CD4-positive, alpha-beta T cell (primary cell): ENCODE data around the gene MDP1. TPM values are rescaled to one million over a fixed set of nuclear protein-coding genes. Genes with fewer than 3 reads are reported as not detected.
A peak's percentile ranks its signal among the peaks of the same experiment; 100 is the strongest.

Experiments used
- ATAC-seq: fragments of 200-7000 bp; cut with Tn5 transposase; one replicate; pipeline ENCODE4 v1.10.0; 2022; ENCODE audit warnings: mild to moderate bottlenecking; ENCODE audit not compliant: poor library complexity
- CTCF ChIA-PET: fragments of 350-600 bp; sonication (Branson Sonifier 250); formaldehyde crosslinking; loops from one replicate; lab custom pipeline; 2021; ENCODE audit warnings: antibody characterized with exemption, inconsistent platforms; lab: Charles Lee
- POLR2A ChIA-PET: fragments of 350-600 bp; sonication (Branson Sonifier 250); formaldehyde crosslinking; loops from one replicate; lab custom pipeline; 2021; ENCODE audit warnings: antibody characterized with exemption, inconsistent platforms; lab: Charles Lee
- DNase-seq, 14 experiments: peaks; one replicate each; pipeline ENCODE4 v3.0.0-alpha.2; 2013 to 2020; ENCODE audit warnings: mixed read lengths in 2 of 14
- H3K27ac ChIP-seq, 2 donors: one replicate each; pipeline versions ENCODE4 v1.5.1 to v1.7.0; 2013; ENCODE audit warnings: low read length in 2 of 2, low read depth in 1 of 2, mild to moderate bottlenecking in 1 of 2
- H3K27me3 ChIP-seq, 2 experiments: 1 replicate in 1 of 2; 2 replicates in 1 of 2; pipeline versions ENCODE4 v1.6.1 to v1.7.0; 2013; ENCODE audit warnings: low read length in 2 of 2, control low read depth in 1 of 2, mild to moderate bottlenecking in 1 of 2, moderate library complexity in 1 of 2; ENCODE audit not compliant: insufficient read depth in 2 of 2, control insufficient read depth in 1 of 2
- H3K36me3 ChIP-seq: one replicate; pipeline ENCODE4 v1.6.1; 2013; ENCODE audit warnings: low read length, control low read depth; ENCODE audit not compliant: insufficient read depth
- H3K4me1 ChIP-seq: one replicate; pipeline ENCODE4 v1.6.1; 2013; ENCODE audit warnings: low read length, control low read depth; ENCODE audit not compliant: insufficient read depth
- H3K4me3 ChIP-seq: one replicate; pipeline ENCODE4 v1.5.1; 2013; ENCODE audit warnings: mild to moderate bottlenecking, low read length, moderate library complexity
- H3K9me3 ChIP-seq, 2 experiments: 1 replicate in 1 of 2; 2 replicates in 1 of 2; pipeline versions ENCODE4 v1.6.1 to v1.7.0; 2013; ENCODE audit warnings: low read length in 2 of 2, mild to moderate bottlenecking in 2 of 2, control low read depth in 1 of 2, moderate library complexity in 1 of 2; ENCODE audit not compliant: control insufficient read depth in 1 of 2, insufficient read depth in 1 of 2
- H3K27ac Mint-ChIP-seq: one replicate; pipeline ENCODE4 v1.8.0; 2020; ENCODE audit warnings: mixed read lengths
- H3K27me3 Mint-ChIP-seq: one replicate; pipeline ENCODE4 v1.8.0; 2021; ENCODE audit warnings: mixed read lengths
- H3K36me3 Mint-ChIP-seq: one replicate; pipeline ENCODE4 v1.8.0; 2021; ENCODE audit warnings: low read depth, mixed read lengths
- H3K4me1 Mint-ChIP-seq: one replicate; pipeline ENCODE4 v1.8.0; 2021; ENCODE audit warnings: low read depth, mixed read lengths
- H3K4me3 Mint-ChIP-seq: one replicate; pipeline ENCODE4 v1.8.0; 2020; ENCODE audit warnings: mild to moderate bottlenecking, mixed read lengths
- H3K9me3 Mint-ChIP-seq: one replicate; pipeline ENCODE4 v1.8.0; 2020; ENCODE audit warnings: mixed read lengths
- CTCF ChIP-seq: fragments of 200-600 bp; IDR thresholded peaks from one replicate; pipeline ENCODE4 v1.8.0; 2022; ENCODE audit warnings: antibody characterized with exemption, mild to moderate bottlenecking
- intact Hi-C, 2 experiments: fragments of 100-400 bp; cut with DNase I in 1 of 2; cut with micrococcal nuclease in 1 of 2; formaldehyde crosslinking; loops; one replicate each; pipeline versions ENCODE4 v1.15.1 to v1.9.0; 2023 to 2025; cut with DNase I, micrococcal nuclease
- total RNA-seq, 174 experiments: library from RNA in 2 of 174; stranded (reverse) in 2 of 174; gene quantifications; one replicate each; pipeline ENCODE4 v1.2.3 and lab custom pipeline; 2021 to 2026

MDP1 gene
- total RNA-seq, 2 experiments from 2014 or later: 3.2 to 3.7 TPM

- H3K27ac Mint-ChIP-seq: peak overlapping the region; percentile 67
- no peaks in the 10 kb centered on the region for H3K27me3 Mint-ChIP-seq
These were observed 28.9 kb downstream of the MDP1 start for GRCh38 chr14:24186831-24187538.

GRCh38 chr14:24185741-24186140 is 30.1 kb downstream of the MDP1 start:
- H3K4me1 Mint-ChIP-seq: peaks cover 32% of the 10 kb centered on the region
- peaks cover 66% of the 10 kb centered on the region for H3K36me3 Mint-ChIP-seq
- H3K4me3 Mint-ChIP-seq: peak overlapping the region; percentile 15
- CTCF ChIA-PET: interaction anchor here (0.6 kb wide), 1 partner anchor 9 kb away, joined by 3 read pairs; the partner anchor contains the start of gene TM9SF1
- no peaks in the 10 kb centered on the region for H3K9me3 Mint-ChIP-seq
- intact Hi-C loops: loop anchor here in 1 of 2 experiments (2.0 to 5.0 kb wide), 2 partner anchors 21 to 38 kb away; partner anchors contain the start of genes PSME2 and RNF31
- H3K9me3 ChIP-seq: no peaks in the 10 kb centered on the region
- peaks cover 35% of the 10 kb centered on the region for H3K4me1 ChIP-seq
- no peak overlapping the region for H3K27ac ChIP-seq
- ATAC-seq (no peak), DNase-seq (no peak)
- no peak overlapping the region for H3K27ac Mint-ChIP-seq
- no peak overlapping the region for H3K4me3 ChIP-seq
- H3K27me3 Mint-ChIP-seq: no peaks in the 10 kb centered on the region
- peaks cover 62% of the 10 kb centered on the region for H3K36me3 ChIP-seq
- POLR2A ChIA-PET: interaction anchor here (0.8 to 7.4 kb wide), 5 partner anchors 10 to 72 kb away, joined by 3 to 85 read pairs (median 5); partner anchors contain the start of genes CHMP4A, IRF9 and TM9SF1
- H3K27me3 ChIP-seq: no peaks in the 10 kb centered on the region
- TF ChIP-seq CTCF: no peak

More at GRCh38 chr14:24186831-24187538, 28.9 kb downstream of the MDP1 start:
- H3K36me3 Mint-ChIP-seq: peaks cover 65% of the 10 kb centered on the region
- ChIA-PET POLR2A (interaction anchor here (0.6 to 7.4 kb wide), 9 partner anchors 8 to 84 kb away, joined by 3 to 85 read pairs (median 10); partner anchors contain the start of genes CHMP4A, DCAF11, IRF9 and NRL), CTCF (interaction anchor here (0.7 to 2.5 kb wide), 2 partner anchors 8 to 26 kb away, joined by 3 to 24 read pairs; partner anchors contain the start of genes IRF9 and TM9SF1)
- Histone ChIP-seq H3K36me3 (peaks cover 58% of the 10 kb centered on the region), H3K27me3 (no peaks in the 10 kb centered on the region), H3K9me3 (no peaks in the 10 kb centered on the region), H3K4me1 (peaks cover 32% of the 10 kb centered on the region), H3K27ac (peak overlapping the region in 1 of 2 donors; percentile 88), H3K4me3 (no peak overlapping the region)
- intact Hi-C loops: loop anchor here in 1 of 2 experiments (2.0 to 5.0 kb wide), 2 partner anchors 22 to 40 kb away; partner anchors contain the start of genes PSME2 and RNF31
- ATAC-seq (no peak), DNase-seq (no peak)
- TF ChIP-seq CTCF: no peak
- H3K4me1 Mint-ChIP-seq: peaks cover 34% of the 10 kb centered on the region
- peak overlapping the region; percentile 61 for H3K4me3 Mint-ChIP-seq
- H3K9me3 Mint-ChIP-seq: no peaks in the 10 kb centered on the region

DNA sequence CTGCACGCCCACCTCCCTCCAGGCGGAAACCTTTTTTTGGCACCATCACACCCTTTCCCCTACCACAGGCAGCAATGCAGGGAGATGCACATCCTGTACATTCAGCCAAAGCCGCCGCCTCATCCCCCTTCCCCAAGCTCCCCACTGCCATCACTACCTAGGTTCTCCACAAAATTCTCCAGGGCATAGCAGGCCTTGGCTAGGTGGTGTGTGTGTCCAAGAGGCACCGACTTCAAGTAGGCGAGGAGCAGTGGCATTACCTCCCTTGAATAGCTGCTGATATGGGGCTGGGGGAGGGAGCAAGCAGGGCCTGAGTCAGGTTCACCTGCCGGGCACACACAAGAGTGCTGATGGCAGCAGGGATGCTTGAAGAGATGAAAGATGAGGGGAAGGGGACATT is 30.8 kb downstream of the MDP1 start:
- POLR2A ChIA-PET: interaction anchor here (1.1 to 7.4 kb wide), 3 partner anchors 10 to 24 kb away, joined by 3 to 85 read pairs (median 11); partner anchors contain the start of genes IRF9 and TM9SF1
- H3K27me3 ChIP-seq: no peaks in the 10 kb centered on the region

More for the DNA sequence above, 30.8 kb downstream of the MDP1 start:
- ATAC-seq (no peak), DNase-seq (no peak)
- Histone ChIP-seq H3K27ac (no peak overlapping the region), H3K36me3 (peaks cover 69% of the 10 kb centered on the region), H3K4me1 (peaks cover 35% of the 10 kb centered on the region), H3K4me3 (no peak overlapping the region), H3K9me3 (no peaks in the 10 kb centered on the region)
- H3K27me3 Mint-ChIP-seq: no peaks in the 10 kb centered on the region
- H3K4me1 Mint-ChIP-seq: peaks cover 28% of the 10 kb centered on the region
- CTCF ChIA-PET: no interaction called here
- H3K27ac Mint-ChIP-seq: no peak overlapping the region
- intact Hi-C loops: loop anchor here in 1 of 2 experiments (5.0 kb wide), 1 partner anchor 38 kb away; the partner anchor contains the start of genes PSME2 and RNF31
- peaks cover 69% of the 10 kb centered on the region for H3K36me3 Mint-ChIP-seq
- no peak for TF ChIP-seq CTCF
- no peaks in the 10 kb centered on the region for H3K9me3 Mint-ChIP-seq
- no peak overlapping the region for H3K4me3 Mint-ChIP-seq
